Tibial nerve (tissue), 4 donors: Measurements from ENCODE around the gene RAD51C.

Experiments used
- EP300 ChIP-seq, 2 donors: sonication (generic); formaldehyde crosslinking; IDR thresholded peaks; one replicate each; pipeline ENCODE4 v1.6.1; 2017; ENCODE audit warnings: antibody characterized with exemption in 2 of 2, mild to moderate bottlenecking in 1 of 2
- TF ChIP-seq, protein P1 (sequence below), 5 experiments: fragments of 200-600 bp in 3 of 5; fragments of 450-650 bp in 2 of 5; sonication (generic) in 3 of 5; IDR thresholded peaks; one replicate each; pipeline ENCODE4 v1.5.1; 2016 to 2019; ENCODE audit warnings: antibody characterized with exemption in 5 of 5, mild to moderate bottlenecking in 3 of 5, moderate library complexity in 2 of 5

DNA sequence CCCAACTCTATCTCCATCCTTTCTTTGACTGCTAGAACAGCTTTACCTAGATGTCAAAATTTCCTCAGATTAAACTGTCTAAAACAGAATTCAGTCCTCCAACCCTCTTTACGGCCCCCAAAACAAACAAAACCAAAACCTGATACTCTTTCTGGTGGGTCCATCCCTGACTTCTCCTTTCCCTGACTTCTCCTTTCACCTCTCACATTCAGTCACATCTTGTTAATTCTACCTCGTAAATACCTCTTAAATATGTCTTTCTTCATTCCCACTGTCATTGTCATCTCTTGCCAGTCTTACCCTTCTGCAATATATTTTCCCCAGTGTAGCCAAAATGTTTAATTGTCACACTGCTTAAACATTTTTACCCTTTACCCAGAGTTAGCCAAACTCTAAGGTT lies 67.8 kb downstream of the RAD51C start:
- TF ChIP-seq, protein P1, sequence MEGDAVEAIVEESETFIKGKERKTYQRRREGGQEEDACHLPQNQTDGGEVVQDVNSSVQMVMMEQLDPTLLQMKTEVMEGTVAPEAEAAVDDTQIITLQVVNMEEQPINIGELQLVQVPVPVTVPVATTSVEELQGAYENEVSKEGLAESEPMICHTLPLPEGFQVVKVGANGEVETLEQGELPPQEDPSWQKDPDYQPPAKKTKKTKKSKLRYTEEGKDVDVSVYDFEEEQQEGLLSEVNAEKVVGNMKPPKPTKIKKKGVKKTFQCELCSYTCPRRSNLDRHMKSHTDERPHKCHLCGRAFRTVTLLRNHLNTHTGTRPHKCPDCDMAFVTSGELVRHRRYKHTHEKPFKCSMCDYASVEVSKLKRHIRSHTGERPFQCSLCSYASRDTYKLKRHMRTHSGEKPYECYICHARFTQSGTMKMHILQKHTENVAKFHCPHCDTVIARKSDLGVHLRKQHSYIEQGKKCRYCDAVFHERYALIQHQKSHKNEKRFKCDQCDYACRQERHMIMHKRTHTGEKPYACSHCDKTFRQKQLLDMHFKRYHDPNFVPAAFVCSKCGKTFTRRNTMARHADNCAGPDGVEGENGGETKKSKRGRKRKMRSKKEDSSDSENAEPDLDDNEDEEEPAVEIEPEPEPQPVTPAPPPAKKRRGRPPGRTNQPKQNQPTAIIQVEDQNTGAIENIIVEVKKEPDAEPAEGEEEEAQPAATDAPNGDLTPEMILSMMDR (IDR thresholded peaks at IDR 0.05) = no peak
- no peak for TF ChIP-seq EP300 (IDR thresholded peaks at IDR 0.05)
